ENCODE measurements around the gene GRN.

Gene GRN

GRCh38 chr17:44394833-44395232 is 49.7 kb downstream of the GRN start:
- no peak for TF ChIP-seq CTCF (IDR thresholded peaks at IDR 0.05; ENCODE audit: low read depth, low read length)
- no peak overlapping the region for H3K4me3 ChIP-seq (ENCODE audit: low read depth, low read length)
- DNase-seq, result no peak

GRCh38 chr17:44396946-44397345 is 51.8 kb downstream of the GRN start:
- DNase-seq, result no peak
- Histone ChIP-seq H3K4me1 (no peaks in the 10 kb centered on the region), H3K27me3 (no peaks in the 10 kb centered on the region), H3K9me3 (no peaks in the 10 kb centered on the region), H3K4me3 (ENCODE audit: low read depth, low read length) (no peak overlapping the region), H3K36me3 (peaks cover 42% of the 10 kb centered on the region)
- no peak for TF ChIP-seq CTCF (IDR thresholded peaks at IDR 0.05; ENCODE audit: low read depth, low read length)

More at GRCh38 chr17:44394833-44395232, 49.7 kb downstream of the GRN start:
- H3K4me1 ChIP-seq, result no peaks in the 10 kb centered on the region
- H3K9me3 ChIP-seq, result no peaks in the 10 kb centered on the region
- peaks cover 25% of the 10 kb centered on the region for H3K36me3 ChIP-seq
- H3K27me3 ChIP-seq, result no peaks in the 10 kb centered on the region

- Histone ChIP-seq H3K4me3 (ENCODE audit: low read depth, low read length) (no peak overlapping the region), H3K27me3 (no peaks in the 10 kb centered on the region), H3K36me3 (peaks cover 46% of the 10 kb centered on the region), H3K9me3 (no peaks in the 10 kb centered on the region), H3K4me1 (no peaks in the 10 kb centered on the region)
- DNase-seq, result no peak
- TF ChIP-seq CTCF (IDR thresholded peaks at IDR 0.05; ENCODE audit: low read depth, low read length), result no peak
Measured at GRCh38 chr17:44397479-44398440, 52.7 kb downstream of the GRN start.

GRCh38 chr17:44398692-44399691 is 53.9 kb downstream of the GRN start:
- no peak for TF ChIP-seq CTCF (IDR thresholded peaks at IDR 0.05; ENCODE audit: low read depth, low read length)
- no peak for DNase-seq
- no peaks in the 10 kb centered on the region for H3K9me3 ChIP-seq
- H3K4me3 ChIP-seq (ENCODE audit: low read depth, low read length), result no peak overlapping the region
- no peaks in the 10 kb centered on the region for H3K4me1 ChIP-seq
- peaks cover 54% of the 10 kb centered on the region for H3K36me3 ChIP-seq
- no peaks in the 10 kb centered on the region for H3K27me3 ChIP-seq

- H3K36me3 ChIP-seq, result peaks cover 54% of the 10 kb centered on the region
- DNase-seq, result no peak
- H3K9me3 ChIP-seq, result no peaks in the 10 kb centered on the region
- H3K4me3 ChIP-seq (ENCODE audit: low read depth, low read length), result no peak overlapping the region
- H3K4me1 ChIP-seq, result no peaks in the 10 kb centered on the region
- peak; percentile 68 for TF ChIP-seq CTCF (IDR thresholded peaks at IDR 0.05; ENCODE audit: low read depth, low read length)
- H3K27me3 ChIP-seq, result no peaks in the 10 kb centered on the region
Measured at GRCh38 chr17:44400226-44400847, 55.2 kb downstream of the GRN start.

Measured in BE2C (cell line).